Stimulated activated CD4-positive, alpha-beta T cell treated with anti-CD3 and anti-CD28 coated beads, Interleukin-2, amount 100 ng/mL, for 4 hours (primary cell): ENCODE measurements around the gene SMC1A.
"Not testable (repeated sequence)": the region's sequence is repeated elsewhere in the genome, so short reads cannot be mapped to it uniquely, and the experiment has no call there.

Experiments used
- DNase-seq: peaks from one replicate; pipeline ENCODE4 v3.0.0-alpha.2; 2020; ENCODE audit warnings: low read depth

Gene SMC1A

GRCh38 chrX:53421772-53422085 lies 725 bp downstream of the SMC1A start:
- peak; percentile 11 for DNase-seq

- DNase-seq, result no peak
Observed at GRCh38 chrX:53421125-53421524, 1.3 kb downstream of the SMC1A start.

- not testable (repeated sequence) for DNase-seq
Observed at GRCh38 chrX:53420351-53420750, 2.1 kb downstream of the SMC1A start.

- no peak for DNase-seq
Observed at GRCh38 chrX:53412446-53412845, 10.0 kb downstream of the SMC1A start.

- no peak for DNase-seq
Observed at GRCh38 chrX:53403535-53403934, 18.9 kb downstream of the SMC1A start.

GRCh38 chrX:53398216-53398615 lies 24.2 kb downstream of the SMC1A start:
- no peak for DNase-seq

GRCh38 chrX:53395605-53396298 lies 26.7 kb downstream of the SMC1A start:
- DNase-seq, result no peak

- no peak for DNase-seq
Observed at GRCh38 chrX:53383376-53384076, 38.9 kb downstream of the SMC1A start.

- DNase-seq, result no peak
Observed at GRCh38 chrX:53379747-53380146, 42.7 kb downstream of the SMC1A start.

- no peak for DNase-seq
Observed at GRCh38 chrX:53379008-53379710, 43.3 kb downstream of the SMC1A start.

GRCh38 chrX:53377464-53377863 lies 45.0 kb downstream of the SMC1A start:
- DNase-seq, result no peak

- no peak for DNase-seq
Observed at GRCh38 chrX:53376888-53377287, 45.6 kb downstream of the SMC1A start.

- DNase-seq, result no peak
Observed at GRCh38 chrX:53374923-53375322, 47.5 kb downstream of the SMC1A start.

- DNase-seq, result no peak
Observed at GRCh38 chrX:53374222-53374820, 48.1 kb downstream of the SMC1A start.

GRCh38 chrX:53373307-53373706 lies 49.1 kb downstream of the SMC1A start:
- no peak for DNase-seq

GRCh38 chrX:53366454-53366853 lies 56.0 kb downstream of the SMC1A start:
- DNase-seq, result not testable (repeated sequence)

- no peak for DNase-seq
Observed at GRCh38 chrX:53362449-53362848, 60.0 kb downstream of the SMC1A start.

GRCh38 chrX:53357799-53358530 lies 64.5 kb downstream of the SMC1A start:
- no peak for DNase-seq

GRCh38 chrX:53356186-53356585 lies 66.3 kb downstream of the SMC1A start:
- DNase-seq, result no peak

- DNase-seq, result no peak
Observed at GRCh38 chrX:53354669-53355068, 67.8 kb downstream of the SMC1A start.

- no peak for DNase-seq
Observed at GRCh38 chrX:53347948-53348347, 74.5 kb downstream of the SMC1A start.
